ENCODE results near the gene REPS1. TPM values are rescaled to one million over a fixed set of nuclear protein-coding genes. Genes with fewer than 3 reads are reported as not detected.

The REPS1 gene
- total RNA-seq, 4 donors from 2014 or later, result 44.5 to 187 (median 70.4) TPM

DNA sequence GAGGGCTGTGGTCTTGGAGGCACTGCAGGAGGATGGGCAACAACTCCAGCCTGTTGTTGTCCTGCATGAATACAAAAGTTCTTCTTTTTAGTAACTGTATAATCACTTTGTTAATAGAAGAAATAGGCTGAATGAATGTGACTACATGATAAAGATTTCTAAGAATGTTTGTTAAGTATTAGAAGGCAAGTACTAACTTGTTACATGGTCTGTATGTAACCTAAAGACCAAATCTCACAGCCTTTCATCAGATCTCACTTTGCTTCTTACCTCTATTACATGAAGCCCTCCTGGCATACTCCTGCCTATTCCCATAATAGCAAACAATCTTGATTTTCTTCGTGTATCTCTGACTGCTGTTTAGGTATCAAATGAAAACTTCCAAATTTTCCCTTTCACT is 73.4 kb downstream of the REPS1 start:
- Histone ChIP-seq H3K36me3 (peaks cover 77% of the 10 kb centered on the region), H3K27me3 (no peaks in the 10 kb centered on the region)
- WGBS, result 45% methylated on average over 1 of the region's 1 CpG

DNA sequence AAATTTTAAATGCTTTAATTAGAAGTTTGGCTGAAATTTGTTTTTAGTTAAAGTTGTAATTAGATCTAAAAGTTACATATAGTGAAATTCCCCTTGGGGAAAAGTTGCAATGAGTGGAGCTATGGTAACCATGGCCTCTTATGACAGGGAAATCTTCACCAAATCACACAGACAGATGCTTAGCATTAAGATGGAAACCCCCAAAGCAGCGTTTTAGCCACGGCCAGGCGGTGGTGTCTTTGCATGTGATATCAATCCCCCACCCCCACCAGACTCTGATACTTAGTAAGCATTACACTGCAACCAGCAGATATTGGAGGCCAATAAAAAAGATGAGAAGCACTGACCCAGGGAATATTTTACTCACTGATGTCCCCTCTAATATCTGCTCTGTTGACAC is 75.7 kb downstream of the REPS1 start:
- no peak for TF ChIP-seq EP300 (IDR thresholded peaks at IDR 0.05)
- no peak for TF ChIP-seq POLR2A (IDR thresholded peaks at IDR 0.05)
- TF ChIP-seq POLR2AphosphoS5 (IDR thresholded peaks at IDR 0.05), result no peak
- no peaks in the 10 kb centered on the region for H3K27me3 ChIP-seq
- H3K9me3 ChIP-seq, result no peaks in the 10 kb centered on the region
- H3K27ac ChIP-seq, result no peak overlapping the region
- no peak for DNase-seq (ENCODE audit: low spot score in 2 of 2)
- H3K36me3 ChIP-seq, result peaks cover 91% of the 10 kb centered on the region
- WGBS, result 67% methylated on average over 3 of the region's 3 CpGs
- H3K4me1 ChIP-seq, result no peaks in the 10 kb centered on the region
- no peak overlapping the region for H3K4me3 ChIP-seq

More for the DNA sequence above, 73.4 kb downstream of the REPS1 start:
- Histone ChIP-seq H3K9me3 (no peaks in the 10 kb centered on the region), H3K27ac (no peak overlapping the region), H3K4me1 (no peaks in the 10 kb centered on the region), H3K4me3 (no peak overlapping the region)
- TF ChIP-seq EP300 (IDR thresholded peaks at IDR 0.05) (no peak), POLR2AphosphoS5 (IDR thresholded peaks at IDR 0.05) (no peak), POLR2A (IDR thresholded peaks at IDR 0.05) (no peak)
- TF ChIP-seq, protein P1, sequence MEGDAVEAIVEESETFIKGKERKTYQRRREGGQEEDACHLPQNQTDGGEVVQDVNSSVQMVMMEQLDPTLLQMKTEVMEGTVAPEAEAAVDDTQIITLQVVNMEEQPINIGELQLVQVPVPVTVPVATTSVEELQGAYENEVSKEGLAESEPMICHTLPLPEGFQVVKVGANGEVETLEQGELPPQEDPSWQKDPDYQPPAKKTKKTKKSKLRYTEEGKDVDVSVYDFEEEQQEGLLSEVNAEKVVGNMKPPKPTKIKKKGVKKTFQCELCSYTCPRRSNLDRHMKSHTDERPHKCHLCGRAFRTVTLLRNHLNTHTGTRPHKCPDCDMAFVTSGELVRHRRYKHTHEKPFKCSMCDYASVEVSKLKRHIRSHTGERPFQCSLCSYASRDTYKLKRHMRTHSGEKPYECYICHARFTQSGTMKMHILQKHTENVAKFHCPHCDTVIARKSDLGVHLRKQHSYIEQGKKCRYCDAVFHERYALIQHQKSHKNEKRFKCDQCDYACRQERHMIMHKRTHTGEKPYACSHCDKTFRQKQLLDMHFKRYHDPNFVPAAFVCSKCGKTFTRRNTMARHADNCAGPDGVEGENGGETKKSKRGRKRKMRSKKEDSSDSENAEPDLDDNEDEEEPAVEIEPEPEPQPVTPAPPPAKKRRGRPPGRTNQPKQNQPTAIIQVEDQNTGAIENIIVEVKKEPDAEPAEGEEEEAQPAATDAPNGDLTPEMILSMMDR (IDR thresholded peaks at IDR 0.05), result no peak
- DNase-seq (ENCODE audit: low spot score in 2 of 2), result no peak

DNA sequence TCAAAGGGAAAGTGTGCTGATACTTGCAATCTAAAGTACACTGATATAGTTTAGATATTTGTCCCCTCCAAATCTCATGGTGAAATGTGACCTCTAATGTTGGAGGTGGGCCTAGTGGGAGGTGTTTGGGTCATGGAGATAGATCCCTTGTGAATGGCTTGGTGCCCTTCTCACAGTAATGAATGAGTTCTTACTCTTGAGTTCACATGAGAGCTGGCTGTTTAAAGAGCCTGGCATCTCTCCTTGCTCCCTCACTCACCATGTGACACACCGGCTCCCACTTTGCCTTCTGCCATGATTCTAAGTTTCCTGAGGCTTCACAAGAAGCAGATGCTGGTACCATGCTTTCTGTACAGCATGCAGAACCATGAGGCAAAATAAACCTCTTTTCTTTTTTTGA is 78.1 kb downstream of the REPS1 start:
- H3K4me1 ChIP-seq, result no peaks in the 10 kb centered on the region
- DNase-seq (ENCODE audit: low spot score in 2 of 2), result no peak
- no peak overlapping the region for H3K27ac ChIP-seq
- 87% methylated on average over 1 of the region's 1 CpG for WGBS
- no peaks in the 10 kb centered on the region for H3K27me3 ChIP-seq
- peaks cover 92% of the 10 kb centered on the region for H3K36me3 ChIP-seq
- H3K4me3 ChIP-seq, result no peak overlapping the region
- H3K9me3 ChIP-seq, result no peaks in the 10 kb centered on the region
- no peak for TF ChIP-seq POLR2AphosphoS5 (IDR thresholded peaks at IDR 0.05)
- no peak for TF ChIP-seq POLR2A (IDR thresholded peaks at IDR 0.05)
- no peak for TF ChIP-seq EP300 (IDR thresholded peaks at IDR 0.05)
- TF ChIP-seq, protein P1 (IDR thresholded peaks at IDR 0.05), result no peak

DNA sequence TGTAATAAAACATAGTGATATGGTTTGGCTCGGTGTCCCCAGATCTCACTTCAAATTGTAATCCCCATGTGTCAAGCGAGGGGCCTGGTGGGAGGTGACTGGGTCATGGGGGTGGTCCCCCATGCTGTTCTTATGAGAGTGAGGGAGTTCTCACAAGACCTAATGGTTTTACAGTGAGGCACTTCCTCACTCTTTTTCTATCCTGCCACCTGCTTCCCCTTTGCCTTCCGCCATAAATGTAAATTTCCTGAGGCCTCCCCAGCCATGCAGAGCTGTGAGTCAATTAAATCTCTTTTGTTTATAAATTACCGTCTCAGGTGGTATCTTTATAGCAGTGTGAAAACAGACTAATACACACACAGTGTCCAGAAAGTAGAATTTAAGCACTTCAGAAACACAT is 78.5 kb downstream of the REPS1 start:
- H3K36me3 ChIP-seq, result peaks cover 92% of the 10 kb centered on the region
- TF ChIP-seq, protein P1 (IDR thresholded peaks at IDR 0.05), result no peak
- no peak for TF ChIP-seq POLR2AphosphoS5 (IDR thresholded peaks at IDR 0.05)
- TF ChIP-seq EP300 (IDR thresholded peaks at IDR 0.05), result no peak
- TF ChIP-seq POLR2A (IDR thresholded peaks at IDR 0.05), result no peak
- DNase-seq (ENCODE audit: low spot score in 2 of 2), result no peak
- H3K9me3 ChIP-seq, result no peaks in the 10 kb centered on the region
- no peaks in the 10 kb centered on the region for H3K27me3 ChIP-seq
- H3K4me1 ChIP-seq, result no peaks in the 10 kb centered on the region
- H3K4me3 ChIP-seq, result no peak overlapping the region
- 93% methylated on average over 4 of the region's 4 CpGs for WGBS
- H3K27ac ChIP-seq, result no peak overlapping the region

DNA sequence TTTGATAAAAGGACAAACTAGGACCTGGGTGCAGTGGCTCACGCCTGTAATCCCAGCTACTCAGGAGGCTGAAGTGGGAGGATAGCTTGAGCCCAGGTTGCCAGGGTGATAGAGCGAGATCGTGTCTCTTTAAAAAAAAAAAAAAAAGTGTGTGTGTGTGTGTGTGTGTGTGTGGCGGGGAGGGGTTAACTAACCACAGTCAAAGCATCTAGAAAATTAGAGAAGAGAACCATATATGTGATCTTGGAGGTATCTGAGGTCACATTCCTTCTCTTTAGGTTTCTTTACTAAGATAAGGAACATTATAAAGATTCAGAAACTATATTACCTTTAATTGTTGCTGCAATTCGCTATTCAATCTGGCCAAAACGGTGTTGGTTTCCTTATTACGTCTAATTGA is 80.9 kb downstream of the REPS1 start:
- whole genome bisulfite sequencing, result 85% methylated on average over 7 of the region's 7 CpGs

More for the DNA sequence above, 80.9 kb downstream of the REPS1 start:
- DNase-seq (ENCODE audit: low spot score in 2 of 2), result no peak
- Histone ChIP-seq H3K4me1 (no peaks in the 10 kb centered on the region), H3K27me3 (no peaks in the 10 kb centered on the region), H3K9me3 (no peaks in the 10 kb centered on the region), H3K4me3 (no peak overlapping the region), H3K27ac (no peak overlapping the region), H3K36me3 (peaks cover 84% of the 10 kb centered on the region)
- TF ChIP-seq POLR2A (IDR thresholded peaks at IDR 0.05), result no peak
- no peak for TF ChIP-seq POLR2AphosphoS5 (IDR thresholded peaks at IDR 0.05)
- TF ChIP-seq EP300 (IDR thresholded peaks at IDR 0.05), result no peak
- TF ChIP-seq, protein P1 (IDR thresholded peaks at IDR 0.05), result no peak
